Hematopoietic multipotent progenitor cell treated with erythropoietin and hydrocortisone succinate and interleukin-3 and kit ligand, for 17 days (in vitro differentiated cells): ENCODE data around the gene TRAF1.
A peak's percentile ranks its signal among the peaks of the same experiment; 100 is the strongest.

ENCODE experiments used
- DNase-seq: peaks from one replicate; pipeline ENCODE4 v3.0.0-alpha.2; 2015; ENCODE audit warnings: low spot score

Gene TRAF1

GRCh38 chr9:120889606-120890271, 36.9 kb downstream of the TRAF1 start:
- DNase-seq, result no peak

GRCh38 chr9:120888626-120889025, 38.0 kb downstream of the TRAF1 start:
- DNase-seq, result no peak

- no peak for DNase-seq
Observed at GRCh38 chr9:120886490-120886967, 40.1 kb downstream of the TRAF1 start.

- DNase-seq, result no peak
Observed at GRCh38 chr9:120885958-120886357, 40.6 kb downstream of the TRAF1 start.

- DNase-seq, result no peak
Observed at GRCh38 chr9:120885457-120885856, 41.1 kb downstream of the TRAF1 start.

- DNase-seq, result no peak
Observed at GRCh38 chr9:120883608-120883996, 43.0 kb downstream of the TRAF1 start.

GRCh38 chr9:120882935-120883607, 43.5 kb downstream of the TRAF1 start:
- DNase-seq, result no peak

GRCh38 chr9:120879446-120879845, 47.1 kb downstream of the TRAF1 start:
- DNase-seq, result no peak

- DNase-seq, result no peak
Observed at GRCh38 chr9:120878188-120879130, 48.1 kb downstream of the TRAF1 start.

GRCh38 chr9:120877276-120878034, 49.1 kb downstream of the TRAF1 start:
- DNase-seq, result peak; percentile 59

GRCh38 chr9:120876842-120877240, 49.8 kb downstream of the TRAF1 start, which contains the start of gene PHF19:
Gene PHF19 (minus strand): TSS chr9:120877188. CDS start chr9:120874741, 2,447 bp downstream.
- no peak for DNase-seq

GRCh38 chr9:120875954-120876841, 50.4 kb downstream of the TRAF1 start:
- peak; percentile 67 for DNase-seq

GRCh38 chr9:120875643-120875953, 51.0 kb downstream of the TRAF1 start:
- DNase-seq, result no peak

- no peak for DNase-seq
Observed at GRCh38 chr9:120875195-120875565, 51.4 kb downstream of the TRAF1 start.

- DNase-seq, result no peak
Observed at GRCh38 chr9:120874226-120875194, 52.1 kb downstream of the TRAF1 start.

GRCh38 chr9:120873512-120873911, 53.1 kb downstream of the TRAF1 start:
- DNase-seq, result no peak

- DNase-seq, result no peak
Observed at GRCh38 chr9:120872791-120873502, 53.6 kb downstream of the TRAF1 start.

- DNase-seq, result no peak
Observed at GRCh38 chr9:120870206-120870605, 56.4 kb downstream of the TRAF1 start.

GRCh38 chr9:120869726-120870125, 56.9 kb downstream of the TRAF1 start:
- DNase-seq, result no peak
